A549 (cell line): ENCODE data around the gene RHOF. TPM values are rescaled to one million over a fixed set of nuclear protein-coding genes. Genes with fewer than 3 reads are reported as not detected.
"Not testable (repeated sequence)": the region's sequence is repeated elsewhere in the genome, so short reads cannot be mapped to it uniquely, and the experiment has no call there.

Experiments used
- ATAC-seq, 2 experiments: fragments of 200-7000 bp in 1 of 2; fragments of >200 bp in 1 of 2; cut with Nextera tagmentation in 1 of 2; cut with Tn5 transposase in 1 of 2; 3 replicates each; pipeline versions ENCODE4 v1.8.0 to v1.9.1; 2018 to 2020; ENCODE audit warnings: mild to moderate bottlenecking in 1 of 2, moderate library complexity in 1 of 2
- CTCF ChIA-PET: fragments of 300-600 bp; sonication (Branson Sonifier 250); formaldehyde crosslinking; extraction: SDS; loops from one replicate; lab custom pipeline; 2021; ENCODE audit warnings: antibody characterized with exemption, inconsistent platforms; lab: Yijun Ruan, JAX
- POLR2A ChIA-PET: fragments of 350-600 bp; formaldehyde crosslinking; extraction: SDS; loops from one replicate; lab custom pipeline; 2021; ENCODE audit warnings: antibody characterized with exemption, inconsistent platforms; lab: Yijun Ruan, JAX
- DNase-seq, 2 experiments: peaks; one replicate each; pipeline versions ENCODE4 v3.0.0 to v3.0.0-alpha.2; 2011 to 2016; ENCODE audit warnings: low read depth in 1 of 2, low spot score in 1 of 2
- FAIRE-seq: peaks from 2 replicates; lab custom pipeline; 2011; peaks lifted over from hg19 to GRCh38; lab: Jason Lieb, UNC
- H3K27ac ChIP-seq, 2 experiments: fragments of >200 bp; sonication (Bioruptor Twin); formaldehyde crosslinking; 3 replicates each; pipeline ENCODE4 v1.5.1; 2016 to 2017
- H3K4me1 ChIP-seq: fragments of >200 bp; sonication (Bioruptor Twin); formaldehyde crosslinking; 3 replicates; pipeline ENCODE4 v1.6.1; 2016
- H3K4me2 ChIP-seq: fragments of >200 bp; sonication (Bioruptor Twin); formaldehyde crosslinking; 3 replicates; pipeline ENCODE4 v1.6.1; 2016
- H3K4me3 ChIP-seq: fragments of >200 bp; sonication (Bioruptor Twin); formaldehyde crosslinking; 3 replicates; pipeline ENCODE4 v1.5.1; 2016
- H3K9me3 ChIP-seq: fragments of >200 bp; sonication (Bioruptor Twin); formaldehyde crosslinking; 3 replicates; pipeline ENCODE4 v1.6.1; 2016
- CHD4 ChIP-seq: fragments of 200-600 bp; sonication (generic); IDR thresholded peaks from 2 replicates; pipeline ENCODE4 v1.6.1; 2016; ENCODE audit warnings: antibody characterized with exemption, mild to moderate bottlenecking, borderline replicate concordance
- FOSL2 ChIP-seq, 2 experiments: fragments of 450-650 bp in 1 of 2; fragments of >200 bp in 1 of 2; sonication (Bioruptor Twin) in 1 of 2; formaldehyde crosslinking; IDR thresholded peaks; 2 replicates each; pipeline versions ENCODE4 v1.5.0 to v1.6.1; 2016 to 2020; ENCODE audit warnings: mild to moderate bottlenecking in 1 of 2, moderate library complexity in 1 of 2
- JUNB ChIP-seq: fragments of >200 bp; sonication (Bioruptor Twin); formaldehyde crosslinking; IDR thresholded peaks from 2 replicates; pipeline ENCODE4 v1.6.1; 2016
- NPAS2 ChIP-seq: fragments of 250-450 bp; sonication (Bioruptor Pico); IDR thresholded peaks from 2 replicates; pipeline ENCODE4 v1.8.0; 2022; ENCODE audit warnings: mild to moderate bottlenecking, moderate library complexity, borderline replicate concordance
- PBX3 ChIP-seq: IDR thresholded peaks from 2 replicates; pipeline ENCODE4 v1.6.1; 2012
- REST ChIP-seq: fragments of 200-600 bp; sonication (generic); IDR thresholded peaks from 2 replicates; pipeline ENCODE4 v1.6.1; 2016; ENCODE audit warnings: antibody characterized with exemption, mild to moderate bottlenecking, moderate library complexity
- ZSCAN20 ChIP-seq: fragments of 250-450 bp; sonication (Bioruptor Pico); IDR thresholded peaks from 2 replicates; pipeline ENCODE4 v1.8.0; 2022; ENCODE audit warnings: mild to moderate bottlenecking, moderate library complexity
- WGBS: methylation state at CpG from one replicate; pipeline ENCODE4 v1.1.6; 2017; ENCODE audit errors: missing lambda C conversion rate; 5-methylcytosine and 5-hydroxymethylcytosine counted together
- polyA plus RNA-seq, 4 experiments: library from polyadenylated mRNA; depleted of rRNA in 3 of 4; stranded (reverse); fragments of >200 nt; fragmentation: RNase III in 1 of 4; extraction: RNeasy Plus Mini Kit Qiagen cat#74134 plus additional on column Dnase treatment in 1 of 4; gene quantifications; 2 replicates in 3 of 4; 3 replicates in 1 of 4; pipeline ENCODE4 v1.2.3, GENCODE V29; 2011 to 2017

The RHOF gene
- polyA plus RNA-seq, 2 of the 4 experiments (the other 2 are of a cell fraction), result 47.1 to 52.3 TPM

- WGBS, result 3% methylated on average over 13 of the region's 13 CpGs
- POLR2A ChIA-PET, result interaction anchor here (0.9 to 1.1 kb wide), 2 partner anchors 36 to 49 kb away, joined by 4 read pairs; partner anchors contain the start of gene TMEM120B
- peak; percentile 72 to 73 for ATAC-seq
- TF ChIP-seq ZSCAN20 (CRISPR knock-in tag) (peak; percentile 36; the same call in 1 of the 2 replicates), PBX3 (no peak)
- TF ChIP-seq, all 56 proteins: peak for 1
- peaks cover 27% of the 10 kb centered on the region for H3K4me1 ChIP-seq
- CTCF ChIA-PET, result interaction anchor here (1.1 to 2.5 kb wide), 5 partner anchors 12 to 47 kb away, joined by 3 to 16 read pairs (median 4); partner anchors contain the start of gene RHOF
- H3K27ac ChIP-seq, result peak overlapping the region; percentile 87 to 88
- no peaks in the 10 kb centered on the region for H3K9me3 ChIP-seq
- H3K4me2 ChIP-seq, result peak overlapping the region; percentile 79
- FAIRE-seq, result peak; percentile 49
- DNase-seq, result peak; percentile 64 to 92
- H3K4me3 ChIP-seq, result peak overlapping the region; percentile 13; the same call in 2 of the 3 replicates
These were observed 45.3 kb downstream of the RHOF start for GRCh38 chr12:121748218-121748570.

GRCh38 chr12:121745545-121745944 lies 47.9 kb downstream of the RHOF start:
- CTCF ChIA-PET, result interaction anchor here (1.2 to 2.0 kb wide), 3 partner anchors 9 to 49 kb away, joined by 5 to 9 read pairs (median 6); partner anchors contain the start of gene RHOF
- FAIRE-seq, H3K27ac ChIP-seq, ATAC-seq, H3K4me3 ChIP-seq, POLR2A ChIA-PET, DNase-seq, H3K4me2 ChIP-seq, H3K9me3 ChIP-seq: not testable (repeated sequence)
- WGBS, result 98% methylated on average over 5 of the region's 5 CpGs
- peaks cover 50% of the 10 kb centered on the region for H3K4me1 ChIP-seq

- 67% methylated on average over 6 of the region's 6 CpGs for WGBS
- Histone ChIP-seq H3K9me3 (no peaks in the 10 kb centered on the region), H3K27ac (peak overlapping the region; percentile 41 to 61; a peak in 5 of 6 replicates), H3K4me2 (peak overlapping the region; percentile 32), H3K4me1 (peaks cover 27% of the 10 kb centered on the region), H3K4me3 (no peak overlapping the region)
- TF ChIP-seq JUNB (0 out of 2 replicates have a peak, but pooled peaks have one; percentile 15), REST (no peak), FOSL2 (IDR thresholded peaks at IDR 0.05) (no peak), FOSL2 (CRISPR knock-in tag; IDR thresholded peaks at IDR 0.05) (0 out of 2 replicates have a peak, but pooled peaks have one; percentile 29)
- no peak for ATAC-seq
- DNase-seq, result no peak
- no peak for FAIRE-seq
- ChIA-PET CTCF (interaction anchor here (2.0 to 2.1 kb wide), 2 partner anchors 31 to 52 kb away, joined by 9 read pairs; partner anchors contain the start of gene RHOF), POLR2A (no interaction called here)
These were observed 51.7 kb downstream of the RHOF start for GRCh38 chr12:121741743-121742142.

GRCh38 chr12:121740847-121741246 lies 52.6 kb downstream of the RHOF start:
- H3K9me3 ChIP-seq, result no peaks in the 10 kb centered on the region
- WGBS, result 91% methylated on average over 4 of the region's 4 CpGs
- TF ChIP-seq NPAS2 (CRISPR knock-in tag) (no peak), PBX3 (no peak), CHD4 (no peak)
- no peak overlapping the region for H3K4me3 ChIP-seq
- DNase-seq (no peak), ATAC-seq (no peak), FAIRE-seq (no peak)
- CTCF ChIA-PET, result interaction anchor here (1.0 to 2.1 kb wide), 5 partner anchors 28 to 71 kb away, joined by 3 to 9 read pairs (median 4); partner anchors contain the start of genes RHOF and TMEM120B
- no peak overlapping the region for H3K4me2 ChIP-seq
- H3K4me1 ChIP-seq, result peaks cover 27% of the 10 kb centered on the region
- H3K27ac ChIP-seq, result peak overlapping the region; percentile 10 to 17; a peak in 2 of 6 replicates
- POLR2A ChIA-PET, result no interaction called here
